ENCODE measurements around the gene WNT3A.

DNA sequence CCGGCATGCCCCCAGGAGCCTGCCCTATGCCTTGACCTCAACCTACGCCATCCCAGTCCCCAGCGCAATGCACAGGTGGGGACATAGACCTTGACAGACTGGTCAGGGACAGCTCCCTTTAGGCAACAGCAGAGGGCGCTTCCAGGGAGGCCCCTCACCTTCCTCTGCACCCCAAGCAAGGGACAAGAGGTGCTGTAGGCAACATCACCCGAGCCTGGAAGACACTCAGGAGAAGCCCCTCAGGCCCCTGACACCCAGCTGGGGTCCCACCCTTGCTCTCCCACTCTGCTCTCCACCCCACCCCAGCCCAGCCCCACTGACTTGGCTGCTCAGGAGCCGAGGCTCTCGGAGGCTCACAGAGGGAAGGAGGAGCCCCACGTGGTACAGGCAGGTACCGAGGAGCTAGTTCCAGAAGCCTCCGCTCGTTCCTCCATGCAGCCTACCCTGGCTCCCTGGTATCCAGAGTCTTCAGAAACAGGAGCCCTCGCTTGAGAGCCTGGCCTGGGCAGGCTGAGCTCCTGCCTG is 2.4 kb upstream of the WNT3A start:
- TF ChIP-seq, protein P1, sequence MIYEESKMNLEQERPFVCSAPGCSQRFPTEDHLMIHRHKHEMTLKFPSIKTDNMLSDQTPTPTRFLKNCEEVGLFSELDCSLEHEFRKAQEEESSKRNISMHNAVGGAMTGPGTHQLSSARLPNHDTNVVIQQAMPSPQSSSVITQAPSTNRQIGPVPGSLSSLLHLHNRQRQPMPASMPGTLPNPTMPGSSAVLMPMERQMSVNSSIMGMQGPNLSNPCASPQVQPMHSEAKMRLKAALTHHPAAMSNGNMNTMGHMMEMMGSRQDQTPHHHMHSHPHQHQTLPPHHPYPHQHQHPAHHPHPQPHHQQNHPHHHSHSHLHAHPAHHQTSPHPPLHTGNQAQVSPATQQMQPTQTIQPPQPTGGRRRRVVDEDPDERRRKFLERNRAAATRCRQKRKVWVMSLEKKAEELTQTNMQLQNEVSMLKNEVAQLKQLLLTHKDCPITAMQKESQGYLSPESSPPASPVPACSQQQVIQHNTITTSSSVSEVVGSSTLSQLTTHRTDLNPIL (CRISPR knock-in tag; IDR thresholded peaks at IDR 0.05; ENCODE audit: low read depth): no peak
- no peak for TF ChIP-seq ZFP3 (CRISPR knock-in tag; IDR thresholded peaks at IDR 0.05)
- no peak for TF ChIP-seq ARNTL (CRISPR knock-in tag; IDR thresholded peaks at IDR 0.05; ENCODE audit: borderline replicate concordance, low read depth)
- TF ChIP-seq ZFP30 (CRISPR knock-in tag; IDR thresholded peaks at IDR 0.05): no peak
- TF ChIP-seq, protein P2, sequence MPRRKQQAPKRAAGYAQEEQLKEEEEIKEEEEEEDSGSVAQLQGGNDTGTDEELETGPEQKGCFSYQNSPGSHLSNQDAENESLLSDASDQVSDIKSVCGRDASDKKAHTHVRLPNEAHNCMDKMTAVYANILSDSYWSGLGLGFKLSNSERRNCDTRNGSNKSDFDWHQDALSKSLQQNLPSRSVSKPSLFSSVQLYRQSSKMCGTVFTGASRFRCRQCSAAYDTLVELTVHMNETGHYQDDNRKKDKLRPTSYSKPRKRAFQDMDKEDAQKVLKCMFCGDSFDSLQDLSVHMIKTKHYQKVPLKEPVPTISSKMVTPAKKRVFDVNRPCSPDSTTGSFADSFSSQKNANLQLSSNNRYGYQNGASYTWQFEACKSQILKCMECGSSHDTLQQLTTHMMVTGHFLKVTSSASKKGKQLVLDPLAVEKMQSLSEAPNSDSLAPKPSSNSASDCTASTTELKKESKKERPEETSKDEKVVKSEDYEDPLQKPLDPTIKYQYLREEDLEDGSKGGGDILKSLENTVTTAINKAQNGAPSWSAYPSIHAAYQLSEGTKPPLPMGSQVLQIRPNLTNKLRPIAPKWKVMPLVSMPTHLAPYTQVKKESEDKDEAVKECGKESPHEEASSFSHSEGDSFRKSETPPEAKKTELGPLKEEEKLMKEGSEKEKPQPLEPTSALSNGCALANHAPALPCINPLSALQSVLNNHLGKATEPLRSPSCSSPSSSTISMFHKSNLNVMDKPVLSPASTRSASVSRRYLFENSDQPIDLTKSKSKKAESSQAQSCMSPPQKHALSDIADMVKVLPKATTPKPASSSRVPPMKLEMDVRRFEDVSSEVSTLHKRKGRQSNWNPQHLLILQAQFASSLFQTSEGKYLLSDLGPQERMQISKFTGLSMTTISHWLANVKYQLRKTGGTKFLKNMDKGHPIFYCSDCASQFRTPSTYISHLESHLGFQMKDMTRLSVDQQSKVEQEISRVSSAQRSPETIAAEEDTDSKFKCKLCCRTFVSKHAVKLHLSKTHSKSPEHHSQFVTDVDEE (CRISPR knock-in tag; IDR thresholded peaks at IDR 0.05): no peak
- TF ChIP-seq ZNF70 (CRISPR knock-in tag; IDR thresholded peaks at IDR 0.05): no peak
- no peak for TF ChIP-seq ZNF565 (CRISPR knock-in tag; conservative IDR thresholded peaks at IDR 0.05; ENCODE audit: low read depth)
- TF ChIP-seq, protein P3, sequence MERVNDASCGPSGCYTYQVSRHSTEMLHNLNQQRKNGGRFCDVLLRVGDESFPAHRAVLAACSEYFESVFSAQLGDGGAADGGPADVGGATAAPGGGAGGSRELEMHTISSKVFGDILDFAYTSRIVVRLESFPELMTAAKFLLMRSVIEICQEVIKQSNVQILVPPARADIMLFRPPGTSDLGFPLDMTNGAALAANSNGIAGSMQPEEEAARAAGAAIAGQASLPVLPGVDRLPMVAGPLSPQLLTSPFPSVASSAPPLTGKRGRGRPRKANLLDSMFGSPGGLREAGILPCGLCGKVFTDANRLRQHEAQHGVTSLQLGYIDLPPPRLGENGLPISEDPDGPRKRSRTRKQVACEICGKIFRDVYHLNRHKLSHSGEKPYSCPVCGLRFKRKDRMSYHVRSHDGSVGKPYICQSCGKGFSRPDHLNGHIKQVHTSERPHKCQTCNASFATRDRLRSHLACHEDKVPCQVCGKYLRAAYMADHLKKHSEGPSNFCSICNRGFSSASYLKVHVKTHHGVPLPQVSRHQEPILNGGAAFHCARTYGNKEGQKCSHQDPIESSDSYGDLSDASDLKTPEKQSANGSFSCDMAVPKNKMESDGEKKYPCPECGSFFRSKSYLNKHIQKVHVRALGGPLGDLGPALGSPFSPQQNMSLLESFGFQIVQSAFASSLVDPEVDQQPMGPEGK (CRISPR knock-in tag; IDR thresholded peaks at IDR 0.05; ENCODE audit: borderline replicate concordance): no peak
- TF ChIP-seq, protein P4, sequence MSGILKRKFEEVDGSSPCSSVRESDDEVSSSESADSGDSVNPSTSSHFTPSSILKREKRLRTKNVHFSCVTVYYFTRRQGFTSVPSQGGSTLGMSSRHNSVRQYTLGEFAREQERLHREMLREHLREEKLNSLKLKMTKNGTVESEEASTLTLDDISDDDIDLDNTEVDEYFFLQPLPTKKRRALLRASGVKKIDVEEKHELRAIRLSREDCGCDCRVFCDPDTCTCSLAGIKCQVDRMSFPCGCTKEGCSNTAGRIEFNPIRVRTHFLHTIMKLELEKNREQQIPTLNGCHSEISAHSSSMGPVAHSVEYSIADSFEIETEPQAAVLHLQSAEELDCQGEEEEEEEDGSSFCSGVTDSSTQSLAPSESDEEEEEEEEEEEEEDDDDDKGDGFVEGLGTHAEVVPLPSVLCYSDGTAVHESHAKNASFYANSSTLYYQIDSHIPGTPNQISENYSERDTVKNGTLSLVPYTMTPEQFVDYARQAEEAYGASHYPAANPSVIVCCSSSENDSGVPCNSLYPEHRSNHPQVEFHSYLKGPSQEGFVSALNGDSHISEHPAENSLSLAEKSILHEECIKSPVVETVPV (CRISPR knock-in tag; IDR thresholded peaks at IDR 0.05): no peak
